ENCODE measurements around the gene SLC13A2.
"Not testable (repeated sequence)": the region's sequence is repeated elsewhere in the genome, so short reads cannot be mapped to it uniquely, and the experiment has no call there.

The SLC13A2 gene

DNA sequence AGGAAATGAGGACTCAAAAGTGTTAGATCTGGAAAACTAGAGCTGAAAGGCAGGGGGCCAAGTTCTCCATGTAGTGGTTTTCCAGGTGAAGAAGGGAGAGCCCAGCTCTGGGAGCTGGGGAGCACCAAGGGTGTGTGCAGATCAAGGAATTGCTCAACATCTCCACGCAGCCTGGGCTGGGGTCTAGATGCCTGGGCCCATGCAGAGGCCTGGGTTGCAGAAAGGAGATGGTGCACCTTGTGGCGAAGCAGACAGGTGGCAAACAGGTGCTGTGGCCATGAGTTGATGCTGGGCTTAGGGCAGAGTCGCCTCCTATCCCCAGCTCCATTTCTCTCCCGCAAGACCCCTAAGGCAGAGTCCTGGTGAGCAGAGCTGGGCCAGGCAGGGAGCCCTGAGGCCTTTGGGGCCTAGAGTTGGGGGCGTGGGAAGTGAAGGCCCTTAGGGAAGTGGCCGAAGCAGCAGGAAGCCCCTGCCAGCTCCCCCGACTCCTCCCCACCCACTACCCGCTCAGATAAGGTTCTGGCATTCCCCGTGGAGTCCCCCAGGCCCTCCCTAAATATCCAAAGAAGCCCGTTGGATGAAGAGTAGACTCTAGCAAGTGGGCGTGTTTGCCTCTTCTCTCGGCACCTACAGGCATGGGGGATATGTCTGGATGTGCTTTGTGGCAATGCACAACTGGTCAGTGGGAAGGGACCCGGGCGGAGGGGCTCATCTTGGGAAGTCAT is 33.5 kb downstream of the SLC13A2 start:
- H3K9ac ChIP-seq (ENCODE audit: low read depth, low read length) = no peak overlapping the region
- no peaks in the 10 kb centered on the region for H3K36me3 ChIP-seq (ENCODE audit: insufficient read depth, low read length)
- no peaks in the 10 kb centered on the region for H3K9me3 ChIP-seq (ENCODE audit: control insufficient read depth, insufficient read depth, low read length)
- H3K4me1 ChIP-seq (ENCODE audit: insufficient read depth, low read length) = peaks cover 8% of the 10 kb centered on the region; the same call in 1 of the 2 replicates

DNA sequence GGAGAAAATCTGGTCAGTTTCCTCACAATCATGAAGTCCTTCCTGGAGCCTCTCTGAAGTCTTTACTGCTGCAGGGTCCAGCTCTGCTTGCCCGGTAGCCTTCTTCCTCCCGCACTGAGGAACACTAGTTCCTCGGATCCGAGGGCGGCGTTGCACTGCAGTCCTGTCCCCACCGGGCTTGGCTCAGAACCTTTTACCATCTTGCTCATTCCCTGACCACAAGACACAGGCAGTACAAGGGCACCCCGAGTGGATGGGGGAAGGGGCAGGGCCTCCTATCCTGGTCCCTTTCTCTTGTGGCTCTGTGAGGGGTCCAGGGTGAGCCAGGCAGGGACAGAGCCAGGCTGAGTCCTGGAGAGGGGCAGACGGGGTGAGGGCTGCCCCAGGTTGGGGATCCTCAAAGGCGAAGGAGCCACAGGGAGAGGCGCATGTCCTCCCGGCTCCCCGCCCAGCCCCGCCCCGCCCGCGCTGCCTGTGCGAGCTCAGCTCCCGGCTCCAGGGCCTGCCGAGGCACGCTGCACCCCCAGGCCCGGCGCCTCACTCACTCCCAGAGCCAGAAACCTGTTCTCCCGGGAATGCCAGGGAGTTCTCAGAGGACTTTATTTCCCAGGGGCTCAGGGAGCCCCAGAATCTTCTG is 34.2 kb downstream of the SLC13A2 start:
- Histone ChIP-seq H3K9ac (ENCODE audit: low read depth, low read length) (no peak overlapping the region), H3K36me3 (ENCODE audit: insufficient read depth, low read length) (no peaks in the 10 kb centered on the region), H3K4me1 (ENCODE audit: insufficient read depth, low read length) (peaks cover 8% of the 10 kb centered on the region; the same call in 1 of the 2 replicates), H3K9me3 (ENCODE audit: control insufficient read depth, insufficient read depth, low read length) (no peaks in the 10 kb centered on the region)

DNA sequence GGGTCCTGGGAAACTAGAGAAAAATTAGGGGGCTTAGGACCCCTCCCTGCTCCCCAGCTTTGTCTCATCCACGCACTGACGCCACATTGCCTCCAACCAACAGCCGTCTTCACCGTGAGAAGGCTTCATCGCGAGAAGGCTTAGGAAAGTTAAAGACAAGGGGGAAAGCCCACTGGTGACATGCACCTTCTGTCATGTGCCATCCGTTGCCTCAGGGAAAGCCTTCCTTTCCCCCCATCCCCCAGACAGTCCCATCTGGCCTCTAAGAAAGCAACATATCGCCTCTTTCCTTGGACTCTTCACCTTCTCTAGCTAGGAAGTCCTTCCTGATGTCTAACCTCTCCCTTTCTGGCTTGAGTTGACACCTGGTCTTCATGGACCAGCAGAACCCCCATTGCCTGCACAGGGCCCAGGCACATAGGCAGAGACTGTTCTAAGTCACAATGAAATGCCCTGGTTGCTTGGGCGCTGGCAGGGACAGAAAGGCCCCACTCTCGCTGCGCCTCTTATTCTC is 34.8 kb downstream of the SLC13A2 start:
- Histone ChIP-seq H3K4me1 (ENCODE audit: insufficient read depth, low read length) (peaks cover 8% of the 10 kb centered on the region; the same call in 1 of the 2 replicates), H3K36me3 (ENCODE audit: insufficient read depth, low read length) (no peaks in the 10 kb centered on the region), H3K9ac (ENCODE audit: low read depth, low read length) (no peak overlapping the region), H3K9me3 (ENCODE audit: control insufficient read depth, insufficient read depth, low read length) (no peaks in the 10 kb centered on the region)

DNA sequence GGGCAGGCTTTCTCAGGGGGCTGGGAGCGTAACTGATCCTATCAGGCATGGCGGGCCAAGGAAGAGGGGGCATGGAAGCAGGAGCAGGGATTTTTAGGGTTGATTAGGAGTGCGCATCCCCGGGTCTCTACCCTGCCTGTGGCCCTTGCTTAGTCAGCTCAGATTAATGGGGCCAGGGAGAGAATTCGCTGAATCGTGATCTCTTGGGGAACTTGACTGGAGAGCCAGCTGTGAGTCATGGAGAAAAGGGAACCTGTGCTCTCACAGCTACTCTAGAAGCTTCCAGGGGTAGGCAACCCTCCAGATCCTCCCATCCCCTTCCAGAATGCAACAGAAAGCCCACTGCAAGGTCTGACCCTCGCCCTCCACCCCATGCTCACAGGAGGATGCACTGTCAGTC is 36.3 kb downstream of the SLC13A2 start:
- Histone ChIP-seq H3K4me1 (ENCODE audit: insufficient read depth, low read length) (peaks cover 8% of the 10 kb centered on the region; the same call in 1 of the 2 replicates), H3K36me3 (ENCODE audit: insufficient read depth, low read length) (no peaks in the 10 kb centered on the region), H3K9me3 (ENCODE audit: control insufficient read depth, insufficient read depth, low read length) (no peaks in the 10 kb centered on the region), H3K9ac (ENCODE audit: low read depth, low read length) (no peak overlapping the region)

DNA sequence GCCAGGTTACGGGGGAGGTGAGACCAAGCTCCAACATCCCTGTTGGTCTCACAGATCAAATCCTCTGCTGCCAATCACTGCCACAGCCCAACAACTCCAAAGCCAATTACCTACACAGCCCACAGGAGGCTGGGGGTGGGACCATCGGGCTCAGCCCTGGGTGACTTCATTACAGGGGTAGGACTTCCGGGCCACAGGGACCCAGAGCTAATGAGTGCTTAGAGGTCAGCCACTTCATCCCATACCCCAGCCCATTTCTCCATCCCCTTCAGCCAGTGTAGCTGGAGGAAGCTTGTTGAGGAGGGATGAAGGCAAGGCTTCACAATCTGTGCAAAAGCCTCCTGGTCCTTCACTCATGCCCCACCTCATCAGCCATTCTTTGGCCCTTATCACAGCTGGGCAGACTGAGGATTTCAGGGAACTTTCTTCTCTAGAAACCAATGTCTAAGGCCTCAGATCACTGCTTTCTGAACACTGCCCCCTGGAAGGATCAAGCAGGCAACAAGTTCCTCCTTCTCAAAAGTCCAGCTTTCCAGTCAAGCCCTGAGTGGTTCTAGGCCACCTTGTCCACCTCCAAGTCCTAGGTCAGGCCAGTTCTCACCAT is 38.5 kb downstream of the SLC13A2 start:
- no peaks in the 10 kb centered on the region for H3K36me3 ChIP-seq (ENCODE audit: insufficient read depth, low read length)
- H3K9me3 ChIP-seq (ENCODE audit: control insufficient read depth, insufficient read depth, low read length) = no peaks in the 10 kb centered on the region
- no peak overlapping the region for H3K9ac ChIP-seq (ENCODE audit: low read depth, low read length)
- peaks cover 8% of the 10 kb centered on the region; the same call in 1 of the 2 replicates for H3K4me1 ChIP-seq (ENCODE audit: insufficient read depth, low read length)

DNA sequence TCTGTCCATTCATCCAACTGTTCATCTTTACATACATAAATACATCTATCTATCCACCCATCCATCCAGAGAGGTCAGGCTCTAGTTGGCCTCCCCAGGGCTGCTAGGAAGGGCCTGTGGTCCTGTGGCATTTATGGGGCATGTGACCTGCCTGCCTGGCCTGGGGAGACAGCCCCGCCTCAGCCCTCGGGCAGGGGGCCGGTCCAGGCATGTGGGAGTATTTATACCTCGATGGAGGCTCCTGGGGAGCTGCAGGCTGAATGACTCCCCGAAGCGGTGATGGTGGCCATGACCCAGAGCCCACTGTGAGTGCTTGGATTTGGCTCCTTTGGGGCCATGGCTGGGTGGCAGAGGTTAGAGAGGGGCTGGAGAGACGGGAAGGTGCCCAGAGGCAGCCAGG is 40.0 kb downstream of the SLC13A2 start:
- Histone ChIP-seq H3K36me3 (ENCODE audit: insufficient read depth, low read length) (no peaks in the 10 kb centered on the region), H3K4me1 (ENCODE audit: insufficient read depth, low read length) (peaks cover 3% of the 10 kb centered on the region; the same call in 1 of the 2 replicates), H3K9ac (ENCODE audit: low read depth, low read length) (no peak overlapping the region), H3K9me3 (ENCODE audit: control insufficient read depth, insufficient read depth, low read length) (no peaks in the 10 kb centered on the region)

DNA sequence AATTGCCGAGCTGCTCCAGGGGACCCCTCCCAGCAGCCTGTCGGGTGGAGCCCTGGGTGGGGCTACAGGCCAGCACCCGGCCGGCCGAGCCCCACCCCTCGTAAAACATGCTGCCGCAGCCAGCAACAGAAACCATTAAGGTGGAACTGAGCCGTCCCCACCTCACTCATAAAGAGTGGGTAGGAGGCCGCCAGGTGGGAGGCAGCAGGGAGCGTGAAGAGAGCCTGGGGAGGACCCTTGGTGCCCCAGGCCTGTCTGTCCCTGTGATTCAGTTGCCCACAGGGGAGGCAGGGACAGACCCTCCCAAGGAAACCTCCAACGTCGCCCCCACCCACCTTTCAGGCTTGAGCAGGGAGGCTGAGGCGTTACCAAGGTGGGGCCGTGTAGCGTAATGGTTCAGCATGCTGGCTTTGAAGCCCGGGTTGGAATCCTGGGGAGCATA is 41.1 kb downstream of the SLC13A2 start:
- Histone ChIP-seq H3K9me3 (ENCODE audit: control insufficient read depth, insufficient read depth, low read length) (no peaks in the 10 kb centered on the region), H3K4me1 (ENCODE audit: insufficient read depth, low read length) (no peaks in the 10 kb centered on the region), H3K9ac (ENCODE audit: low read depth, low read length) (no peak overlapping the region), H3K36me3 (ENCODE audit: insufficient read depth, low read length) (no peaks in the 10 kb centered on the region)

DNA sequence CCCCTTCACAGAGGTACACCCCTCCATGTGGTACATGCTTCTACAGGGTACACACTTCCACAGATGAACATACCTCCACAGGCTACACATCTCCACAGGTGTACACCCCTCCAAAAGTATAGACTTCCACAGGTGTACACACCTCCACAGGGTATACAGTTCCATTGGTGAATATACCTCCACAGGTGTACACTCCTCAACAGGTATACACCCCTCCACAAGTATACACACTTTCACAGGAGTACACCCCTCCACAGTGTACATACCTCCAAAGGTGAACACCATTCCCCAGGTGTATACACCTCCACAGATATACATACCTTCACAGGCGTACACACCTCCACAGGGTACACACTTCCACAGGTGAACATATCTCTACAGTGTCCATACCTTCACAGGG is 42.1 kb downstream of the SLC13A2 start:
- H3K9ac ChIP-seq (ENCODE audit: low read depth, low read length) = no peak overlapping the region
- H3K9me3 ChIP-seq (ENCODE audit: control insufficient read depth, insufficient read depth, low read length) = no peaks in the 10 kb centered on the region
- no peaks in the 10 kb centered on the region for H3K36me3 ChIP-seq (ENCODE audit: insufficient read depth, low read length)
- no peaks in the 10 kb centered on the region for H3K4me1 ChIP-seq (ENCODE audit: insufficient read depth, low read length)

DNA sequence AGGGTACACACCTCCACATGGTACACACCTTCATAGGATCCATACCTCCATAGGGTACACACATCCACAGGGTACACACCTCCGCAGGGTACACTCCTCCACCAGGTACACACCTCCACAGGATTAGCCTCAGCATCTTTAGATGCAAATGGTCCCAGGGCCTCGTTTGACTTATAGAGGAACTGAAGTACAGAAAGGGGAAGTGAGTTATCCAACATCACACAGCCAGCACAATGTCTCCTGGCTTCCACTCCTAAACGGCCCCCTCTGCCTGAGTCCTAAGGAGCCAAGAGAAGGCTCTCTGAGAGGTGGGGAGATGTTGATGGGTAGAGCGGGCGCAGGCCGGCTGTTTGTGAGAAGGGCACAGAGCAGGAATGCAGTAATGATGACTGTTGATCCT is 44.7 kb downstream of the SLC13A2 start:
- Histone ChIP-seq H3K4me1 (ENCODE audit: insufficient read depth, low read length) (no peaks in the 10 kb centered on the region), H3K36me3 (ENCODE audit: insufficient read depth, low read length) (no peaks in the 10 kb centered on the region), H3K9me3 (ENCODE audit: control insufficient read depth, insufficient read depth, low read length) (no peaks in the 10 kb centered on the region), H3K9ac (ENCODE audit: low read depth, low read length) (no peak overlapping the region)

DNA sequence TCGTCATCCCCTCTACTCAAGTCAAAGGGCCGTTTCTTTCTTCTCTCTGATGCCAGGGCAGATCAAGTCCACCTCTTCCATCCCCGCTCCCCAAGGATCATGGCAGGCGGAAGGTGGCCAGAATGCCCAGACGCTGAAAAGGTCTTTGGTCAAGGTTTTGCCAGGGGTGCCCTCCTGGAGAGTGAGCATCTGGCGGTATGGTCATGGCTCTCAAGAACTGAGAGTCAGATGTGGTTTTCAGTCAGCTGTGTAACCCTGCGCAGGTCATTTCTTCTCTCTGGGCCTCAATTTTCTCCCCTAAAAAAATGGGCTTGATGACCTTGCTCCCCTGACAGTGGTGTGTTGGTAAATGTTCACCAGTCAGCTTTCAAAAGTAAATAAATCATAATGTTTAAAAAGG is 45.1 kb downstream of the SLC13A2 start:
- Histone ChIP-seq H3K9ac (ENCODE audit: low read depth, low read length) (no peak overlapping the region), H3K9me3 (ENCODE audit: control insufficient read depth, insufficient read depth, low read length) (no peaks in the 10 kb centered on the region)

DNA sequence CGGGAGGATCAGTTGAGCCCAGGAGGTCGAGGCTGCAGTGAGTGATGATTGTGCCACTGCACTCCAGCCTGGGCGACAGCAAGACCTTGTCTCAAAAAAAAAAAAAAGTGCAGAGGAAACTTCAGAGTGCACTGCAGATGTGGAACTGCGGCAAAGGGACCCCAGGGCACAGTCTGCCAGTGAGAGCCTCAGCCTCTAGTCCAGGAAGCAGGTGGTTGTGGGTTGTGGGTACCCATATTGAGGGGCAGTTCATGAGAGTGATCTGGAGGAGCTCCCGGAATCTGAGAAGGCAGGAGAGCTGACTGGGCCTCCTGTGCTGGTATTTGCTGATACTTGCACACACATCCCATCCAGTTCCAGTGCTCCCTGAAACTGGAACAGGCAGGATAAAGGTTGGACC is 45.8 kb downstream of the SLC13A2 start:
- Histone ChIP-seq H3K4me1 (ENCODE audit: insufficient read depth, low read length) (no peaks in the 10 kb centered on the region), H3K36me3 (ENCODE audit: insufficient read depth, low read length) (no peaks in the 10 kb centered on the region), H3K9me3 (ENCODE audit: control insufficient read depth, insufficient read depth, low read length) (no peaks in the 10 kb centered on the region), H3K9ac (ENCODE audit: low read depth, low read length) (no peak overlapping the region)

More for the DNA sequence above, 45.1 kb downstream of the SLC13A2 start:
- Histone ChIP-seq H3K4me1 (ENCODE audit: insufficient read depth, low read length) (no peaks in the 10 kb centered on the region), H3K36me3 (ENCODE audit: insufficient read depth, low read length) (no peaks in the 10 kb centered on the region)

DNA sequence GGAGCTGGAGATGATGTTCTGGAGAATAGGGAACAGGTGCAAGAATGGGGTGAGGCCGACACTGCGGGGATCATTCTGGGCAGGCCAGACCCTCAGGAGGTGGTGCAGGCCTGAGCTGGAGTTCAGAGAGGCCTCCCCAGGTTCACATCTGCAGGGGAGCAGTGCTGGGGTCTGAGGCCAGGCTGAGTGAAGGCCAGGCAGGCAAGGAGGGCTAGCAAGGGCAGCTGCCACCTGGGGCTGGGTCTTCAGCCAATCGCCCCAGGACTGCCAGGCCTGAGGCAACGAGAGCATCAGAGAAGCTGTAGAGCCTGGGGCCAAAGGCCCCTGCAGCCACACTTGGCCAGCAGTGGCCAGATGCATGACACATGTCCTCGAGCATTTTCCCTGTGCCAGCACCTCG is 47.2 kb downstream of the SLC13A2 start:
- no peaks in the 10 kb centered on the region for H3K9me3 ChIP-seq (ENCODE audit: control insufficient read depth, insufficient read depth, low read length)
- peaks cover 9% of the 10 kb centered on the region; the same call in 1 of the 2 replicates for H3K4me1 ChIP-seq (ENCODE audit: insufficient read depth, low read length)
- H3K36me3 ChIP-seq (ENCODE audit: insufficient read depth, low read length) = no peaks in the 10 kb centered on the region
- no peak overlapping the region for H3K9ac ChIP-seq (ENCODE audit: low read depth, low read length)

DNA sequence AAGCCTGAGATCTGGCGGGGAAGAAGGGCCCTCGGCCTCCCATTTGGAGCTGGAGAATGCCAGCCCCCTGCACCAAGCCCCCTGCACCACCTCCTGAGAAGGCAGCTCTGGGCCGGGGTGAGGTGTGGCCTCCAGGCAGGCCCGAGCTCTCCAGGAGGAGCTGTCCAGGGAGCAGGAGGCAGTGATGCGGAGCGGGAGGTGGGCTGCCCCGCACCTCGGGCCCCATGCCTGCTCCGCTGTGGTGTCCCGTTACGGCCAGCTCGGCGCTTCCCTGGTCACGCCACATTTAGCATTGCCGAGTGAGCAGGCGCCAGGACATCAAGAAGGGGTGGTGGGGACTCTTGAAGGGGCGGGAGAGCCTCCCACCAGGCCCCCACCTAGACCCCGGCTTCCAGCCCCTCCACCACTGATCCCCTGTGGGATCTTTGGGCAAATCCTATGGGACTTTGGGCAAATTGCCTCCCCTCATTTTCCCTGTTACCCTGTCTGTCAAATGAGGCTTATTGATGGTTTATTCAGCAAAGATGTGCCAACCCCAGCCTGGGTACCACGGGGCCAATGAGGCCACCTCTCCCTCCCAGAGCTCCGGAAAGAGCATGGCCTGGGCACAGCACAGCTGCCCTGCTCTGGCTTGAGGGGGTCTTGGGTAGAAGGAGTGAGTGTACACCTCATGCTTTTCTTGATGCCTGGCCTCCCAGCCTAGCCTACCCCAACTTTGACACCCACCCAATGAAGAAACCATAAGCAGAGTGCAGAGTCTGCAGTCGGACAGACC is 48.1 kb downstream of the SLC13A2 start:
- H3K4me1 ChIP-seq (ENCODE audit: insufficient read depth, low read length) = peaks cover 9% of the 10 kb centered on the region; the same call in 1 of the 2 replicates
- H3K36me3 ChIP-seq (ENCODE audit: insufficient read depth, low read length) = no peaks in the 10 kb centered on the region
- no peaks in the 10 kb centered on the region for H3K9me3 ChIP-seq (ENCODE audit: control insufficient read depth, insufficient read depth, low read length)
- no peak overlapping the region for H3K9ac ChIP-seq (ENCODE audit: low read depth, low read length)

DNA sequence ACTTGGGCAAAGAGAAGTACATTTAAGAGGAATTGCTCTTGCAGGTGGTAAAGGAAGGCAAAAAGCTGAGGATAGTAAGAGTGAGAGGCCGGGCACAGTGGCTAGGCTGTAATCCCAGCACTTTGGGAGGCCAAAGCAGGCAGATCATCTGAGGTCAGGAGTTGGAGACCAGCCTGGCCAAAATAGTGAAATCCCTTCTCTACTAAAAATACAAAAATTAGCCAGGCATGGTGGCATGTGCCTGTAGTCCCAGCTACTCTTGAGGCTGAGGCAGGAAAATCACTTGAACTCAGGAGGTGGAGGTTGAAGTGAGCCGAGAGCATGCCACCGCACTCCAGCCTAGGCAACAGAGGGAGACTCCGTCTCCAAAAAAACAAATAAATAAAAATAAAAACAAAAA is 48.8 kb downstream of the SLC13A2 start:
- not testable (repeated sequence) for H3K9ac ChIP-seq (ENCODE audit: low read depth, low read length); H3K36me3 ChIP-seq (ENCODE audit: insufficient read depth, low read length); H3K4me1 ChIP-seq (ENCODE audit: insufficient read depth, low read length); H3K9me3 ChIP-seq (ENCODE audit: control insufficient read depth, insufficient read depth, low read length)

Measured in ES-I3 (cell line).